Measurements from ENCODE around the gene PSAP. TPM values are rescaled to one million over a fixed set of nuclear protein-coding genes. Genes with fewer than 3 reads are reported as not detected.

PSAP gene
- total RNA-seq, 4 donors from 2014 or later, result 280 to 623 (median 490) TPM

DNA sequence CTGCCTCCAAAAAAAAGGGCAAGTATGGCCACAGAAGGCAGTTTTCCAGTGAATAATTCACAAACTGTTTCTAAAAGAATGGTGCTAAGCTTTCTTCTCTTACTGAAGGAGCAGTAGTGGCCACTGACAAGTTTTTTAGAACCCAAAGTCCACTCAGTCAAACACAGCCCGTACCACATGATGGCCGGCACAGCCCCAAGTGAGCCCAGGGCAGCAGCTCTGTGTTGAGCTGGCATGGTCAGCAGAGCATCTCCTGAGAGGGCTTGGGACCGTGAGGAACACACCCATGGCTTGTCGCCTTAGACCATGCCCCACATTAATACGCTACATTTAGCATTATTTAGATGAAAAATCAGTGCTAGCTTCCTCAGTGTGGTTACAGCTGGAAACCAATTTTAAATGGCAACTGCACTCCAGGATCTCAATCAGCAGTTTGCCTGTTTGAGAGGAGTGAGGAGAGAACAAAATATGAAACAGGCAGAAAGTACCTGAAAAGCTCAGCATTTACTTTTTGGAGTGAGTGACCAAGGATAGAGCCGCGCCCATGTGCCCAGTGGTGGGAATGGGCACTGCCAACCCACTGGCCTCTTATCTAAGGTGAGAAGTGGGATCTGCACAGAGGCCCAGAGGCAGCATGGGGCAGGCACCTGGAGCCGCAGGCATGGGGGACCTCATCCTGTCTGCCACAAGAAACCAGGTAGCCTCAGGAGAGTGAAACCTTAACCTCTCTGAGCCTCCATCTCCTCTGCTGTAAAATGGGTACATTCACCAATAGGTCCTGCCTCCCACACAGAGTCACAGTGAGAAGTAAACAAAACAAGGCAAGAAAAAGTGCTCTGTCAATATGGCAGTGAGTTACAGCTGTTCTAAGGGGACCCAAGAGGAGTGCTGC is 17.4 kb downstream of the PSAP start:
- Histone ChIP-seq H3K36me3 (peaks cover 20 to 62% (median 23%) of the 10 kb centered on the region in 3 donors), H3K27me3 (no peaks in the 10 kb centered on the region), H3K4me3 (no peak overlapping the region), H3K27ac (peak overlapping the region; percentile 16 to 57 (median 48)), H3K4me1 (peaks cover 16 to 81% (median 43%) of the 10 kb centered on the region in 3 donors), H3K9me3 (no peaks in the 10 kb centered on the region)
- no peak for TF ChIP-seq CTCF (IDR thresholded peaks at IDR 0.05)
- 93 to 100% methylated on average over 2 to 8 of the region's 8 CpGs for WGBS, 2 donors
- intact Hi-C loops (cut with DNase I), result loop anchor here (10.0 kb wide), 1 partner anchor 61 kb away; no protein-coding TSS in a partner anchor
- DNase-seq, result no peak

DNA sequence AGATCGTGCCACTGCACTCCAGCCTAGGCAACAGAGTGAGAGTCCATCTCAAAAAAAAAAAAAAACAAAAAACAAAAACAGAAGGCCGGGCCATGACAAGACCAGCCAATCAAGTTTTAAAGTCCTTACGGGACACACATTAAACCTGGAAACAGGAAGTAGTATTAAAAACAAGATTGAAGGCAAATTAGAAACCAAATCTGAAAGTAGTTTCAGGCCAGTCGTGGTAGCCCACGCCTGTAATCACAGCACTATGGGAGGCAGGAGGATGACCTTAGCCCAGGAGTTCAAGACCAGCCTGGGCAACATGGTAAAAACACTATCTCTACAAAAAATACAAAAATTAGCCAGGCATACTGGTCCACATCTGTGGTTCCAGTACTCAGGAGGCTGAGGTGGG is 18.1 kb downstream of the PSAP start:
- Histone ChIP-seq H3K4me3 (no peak overlapping the region), H3K27me3 (no peaks in the 10 kb centered on the region), H3K36me3 (peaks cover 20 to 66% (median 30%) of the 10 kb centered on the region in 3 donors), H3K27ac (peak overlapping the region; percentile 16 to 80 (median 53)), H3K9me3 (no peaks in the 10 kb centered on the region), H3K4me1 (peaks cover 10 to 74% (median 35%) of the 10 kb centered on the region in 3 donors)
- DNase-seq, result no peak
- WGBS, 2 donors, result 54 to 71% methylated on average over 4 to 5 of the region's 5 CpGs
- intact Hi-C loops (cut with DNase I), result loop anchor here (10.0 kb wide), 1 partner anchor 62 kb away; no protein-coding TSS in a partner anchor
- TF ChIP-seq POLR2A (IDR thresholded peaks at IDR 0.05) (no peak), CTCF (IDR thresholded peaks at IDR 0.05) (no peak)

DNA sequence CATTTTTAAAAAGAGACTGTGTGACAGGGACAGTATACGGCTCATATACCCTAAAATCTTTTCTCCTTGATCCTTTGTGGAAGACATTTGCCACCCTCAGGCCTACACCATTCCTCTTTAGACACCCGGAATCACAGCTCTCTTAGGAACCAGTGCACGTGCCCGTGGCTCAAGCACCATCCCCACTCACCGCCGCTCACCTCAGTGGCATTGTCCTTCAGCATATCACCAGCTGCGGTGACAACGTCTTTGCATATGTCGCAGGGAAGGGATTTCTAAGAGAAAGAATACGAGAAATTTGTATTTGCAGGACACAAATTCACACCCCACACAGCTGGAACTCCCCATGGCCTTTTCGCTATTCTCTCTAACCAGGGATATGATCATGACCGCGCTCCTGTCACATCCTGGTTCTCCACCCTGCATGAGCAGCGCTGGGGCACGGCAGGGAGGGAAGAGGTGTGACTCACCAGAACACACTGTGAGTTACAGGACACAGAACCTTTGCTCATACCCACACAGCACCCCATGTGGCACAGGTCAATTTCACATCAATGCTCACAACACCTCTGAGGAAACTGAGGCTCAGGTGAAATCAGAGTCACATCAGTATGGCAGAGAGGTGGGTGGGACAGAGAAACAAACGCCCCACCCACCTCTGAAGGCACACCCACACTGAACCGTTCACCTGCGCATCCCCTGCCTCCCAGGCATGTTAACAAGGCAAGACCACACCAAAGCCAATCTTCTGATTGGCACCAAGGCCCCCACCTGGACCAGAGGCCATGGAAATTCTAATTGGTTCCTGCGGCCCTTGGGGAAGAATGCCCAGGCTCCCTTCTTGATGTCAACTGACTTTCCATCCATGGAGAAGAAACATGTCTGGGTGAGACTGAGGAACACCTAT is 19.2 kb downstream of the PSAP start:
- no peak overlapping the region for H3K4me3 ChIP-seq
- H3K4me1 ChIP-seq, result peaks cover 0 to 63% (median 25%) of the 10 kb centered on the region in 3 donors
- TF ChIP-seq CTCF (IDR thresholded peaks at IDR 0.05) (peak in 1 of 6 experiments; percentile 32), POLR2A (IDR thresholded peaks at IDR 0.05) (no peak)
- peaks cover 20 to 72% (median 38%) of the 10 kb centered on the region in 3 donors for H3K36me3 ChIP-seq
- intact Hi-C loops (cut with DNase I), result loop anchor here (10.0 kb wide), 1 partner anchor 63 kb away; no protein-coding TSS in a partner anchor
- H3K27me3 ChIP-seq, result no peaks in the 10 kb centered on the region
- no peak for DNase-seq
- WGBS, 2 donors, result 80 to 93% methylated on average over 14 to 19 of the region's 19 CpGs
- peak overlapping the region; percentile 36 to 80 (median 58) for H3K27ac ChIP-seq
- no peaks in the 10 kb centered on the region for H3K9me3 ChIP-seq

DNA sequence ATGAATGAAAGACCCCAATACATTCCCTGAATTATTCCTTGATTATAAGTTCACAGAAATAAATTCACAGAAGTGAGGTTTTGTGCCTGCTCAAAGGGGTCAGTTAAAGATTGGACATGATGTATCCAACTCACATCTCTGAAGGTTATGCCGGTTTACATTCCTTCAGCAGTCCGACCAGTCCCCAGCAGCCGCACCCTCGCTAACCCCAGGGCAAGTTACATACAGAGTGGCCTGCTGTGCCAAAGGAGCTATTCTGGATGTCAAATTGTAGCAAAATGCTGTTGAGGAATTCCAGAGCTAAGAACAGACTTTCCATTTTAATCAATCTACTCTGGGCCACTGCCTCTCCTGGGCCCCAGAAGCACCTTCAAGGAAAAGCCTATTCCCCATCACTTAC is 20.3 kb downstream of the PSAP start:
- Histone ChIP-seq H3K27me3 (no peaks in the 10 kb centered on the region), H3K36me3 (peaks cover 26 to 84% (median 47%) of the 10 kb centered on the region in 3 donors), H3K27ac (peak overlapping the region in 3 of 4 donors; percentile 36 to 80 (median 64)), H3K9me3 (no peaks in the 10 kb centered on the region), H3K4me3 (no peak overlapping the region), H3K4me1 (peaks cover 0 to 51% (median 13%) of the 10 kb centered on the region in 3 donors)
- TF ChIP-seq POLR2A (IDR thresholded peaks at IDR 0.05) (no peak), CTCF (IDR thresholded peaks at IDR 0.05) (no peak)
- 50% methylated on average over 2 to 4 of the region's 4 CpGs for WGBS, 2 donors
- no peak for DNase-seq
- intact Hi-C loops (cut with DNase I), result loop anchor here (10.0 kb wide), 1 partner anchor 64 kb away; no protein-coding TSS in a partner anchor

Measured in esophagus squamous epithelium (tissue), 5 donors.